ENCODE results near the gene BSND. TPM values are rescaled to one million over a fixed set of nuclear protein-coding genes. Genes with fewer than 3 reads are reported as not detected.

BSND gene
- total RNA-seq, 4 donors from 2014 or later: not detected

GRCh38 chr1:55005351-55006140 is 6.8 kb downstream of the BSND start:
- H3K27ac ChIP-seq: no peak overlapping the region
- 93% methylated on average over 3 of the region's 10 CpGs for WGBS, 2 donors (ENCODE audit: low coverage in 1 of 2)
- ATAC-seq: no peak

GRCh38 chr1:55006931-55007330 is 8.2 kb downstream of the BSND start:
- no peak overlapping the region for H3K27ac ChIP-seq
- 80% methylated on average over 1 to 3 of the region's 12 CpGs for WGBS, 2 donors (ENCODE audit: low coverage in 1 of 2)
- H3K4me1 ChIP-seq: no peaks in the 10 kb centered on the region
- no peak overlapping the region for H3K4me3 ChIP-seq
- TF ChIP-seq POLR2A (IDR thresholded peaks at IDR 0.05): no peak
- TF ChIP-seq CTCF (IDR thresholded peaks at IDR 0.05): no peak
- no peak for TF ChIP-seq EP300 (IDR thresholded peaks at IDR 0.05)
- TF ChIP-seq POLR2AphosphoS5 (IDR thresholded peaks at IDR 0.05): no peak
- H3K9me3 ChIP-seq: no peaks in the 10 kb centered on the region
- no peak for ATAC-seq
- H3K36me3 ChIP-seq: no peaks in the 10 kb centered on the region
- H3K27me3 ChIP-seq: peaks cover 2% of the 10 kb centered on the region

More at GRCh38 chr1:55005351-55006140, 6.8 kb downstream of the BSND start:
- TF ChIP-seq POLR2AphosphoS5 (IDR thresholded peaks at IDR 0.05): no peak
- TF ChIP-seq EP300 (IDR thresholded peaks at IDR 0.05): no peak
- no peak for TF ChIP-seq CTCF (IDR thresholded peaks at IDR 0.05)
- no peak for TF ChIP-seq POLR2A (IDR thresholded peaks at IDR 0.05)
- H3K36me3 ChIP-seq: no peaks in the 10 kb centered on the region
- no peaks in the 10 kb centered on the region for H3K9me3 ChIP-seq
- H3K4me1 ChIP-seq: no peaks in the 10 kb centered on the region
- peaks cover 14% of the 10 kb centered on the region for H3K27me3 ChIP-seq
- no peak overlapping the region for H3K4me3 ChIP-seq

GRCh38 chr1:55007625-55008024 is 8.9 kb downstream of the BSND start:
- Histone ChIP-seq H3K4me1 (no peaks in the 10 kb centered on the region), H3K36me3 (no peaks in the 10 kb centered on the region), H3K27me3 (peaks cover 3% of the 10 kb centered on the region), H3K4me3 (no peak overlapping the region), H3K27ac (no peak overlapping the region), H3K9me3 (no peaks in the 10 kb centered on the region)
- ATAC-seq: no peak
- TF ChIP-seq CTCF (IDR thresholded peaks at IDR 0.05): no peak
- TF ChIP-seq EP300 (IDR thresholded peaks at IDR 0.05): no peak
- no peak for TF ChIP-seq POLR2AphosphoS5 (IDR thresholded peaks at IDR 0.05)
- TF ChIP-seq POLR2A (IDR thresholded peaks at IDR 0.05): no peak
- 40% methylated on average over 1 of the region's 3 CpGs; no CpG with 5 or more reads in 1 of the 2 donors for WGBS, 2 donors (ENCODE audit: low coverage in 1 of 2)

GRCh38 chr1:55010194-55010886 is 11.6 kb downstream of the BSND start:
- Histone ChIP-seq H3K36me3 (no peaks in the 10 kb centered on the region), H3K27ac (no peak overlapping the region), H3K9me3 (no peaks in the 10 kb centered on the region), H3K4me1 (no peaks in the 10 kb centered on the region), H3K27me3 (peaks cover 28% of the 10 kb centered on the region), H3K4me3 (no peak overlapping the region)
- TF ChIP-seq POLR2A (IDR thresholded peaks at IDR 0.05) (no peak), POLR2AphosphoS5 (IDR thresholded peaks at IDR 0.05) (no peak), EP300 (IDR thresholded peaks at IDR 0.05) (no peak), CTCF (IDR thresholded peaks at IDR 0.05) (no peak)
- WGBS, 2 donors (ENCODE audit: low coverage in 1 of 2): 40 to 89% methylated on average over 1 to 8 of the region's 9 CpGs
- no peak for ATAC-seq
